Natural killer cell (primary cell): ENCODE results near the gene TNNI3K. TPM values are rescaled to one million over a fixed set of nuclear protein-coding genes. Genes with fewer than 3 reads are reported as not detected.

Experiments
- ATAC-seq, 3 donors: fragments of 150-1000 bp in 2 of 3; fragments of 200-7000 bp in 1 of 3; cut with Tn5 transposase; 1 replicate in 1 of 3; 2 replicates in 2 of 3; pipeline ENCODE4 v1.10.0; 2021; ENCODE audit warnings: mild to moderate bottlenecking in 2 of 3, moderate library complexity in 2 of 3
- DNase-seq, 2 donors: peaks; one replicate each; pipeline versions ENCODE4 v3.0.0 to v3.0.0-alpha.2; 2013 to 2021; ENCODE audit warnings: mixed read lengths in 1 of 2
- H3K27ac ChIP-seq: one replicate; pipeline ENCODE4 v1.5.1; 2013; ENCODE audit warnings: mild to moderate bottlenecking, low read length
- H3K27me3 ChIP-seq: one replicate; pipeline ENCODE4 v1.6.1; 2013; ENCODE audit warnings: low read length; ENCODE audit not compliant: control insufficient read depth, insufficient read depth
- H3K36me3 ChIP-seq: one replicate; pipeline ENCODE4 v1.6.1; 2013; ENCODE audit warnings: low read length; ENCODE audit not compliant: control insufficient read depth, insufficient read depth
- H3K4me1 ChIP-seq: one replicate; pipeline ENCODE4 v1.6.1; 2013; ENCODE audit warnings: low read length; ENCODE audit not compliant: control insufficient read depth, insufficient read depth
- H3K4me3 ChIP-seq: one replicate; pipeline ENCODE4 v1.5.1; 2013; ENCODE audit warnings: low read length
- H3K9me3 ChIP-seq: one replicate; pipeline ENCODE4 v1.6.1; 2013; ENCODE audit warnings: low read length; ENCODE audit not compliant: control insufficient read depth, insufficient read depth
- H3K27ac Mint-ChIP-seq, 2 donors: one replicate each; pipeline ENCODE4 v1.8.0; 2022; ENCODE audit warnings: mild to moderate bottlenecking in 2 of 2, mixed read lengths in 2 of 2, moderate library complexity in 1 of 2
- H3K27me3 Mint-ChIP-seq, 2 donors: one replicate each; pipeline ENCODE4 v1.8.0; 2022; ENCODE audit warnings: low read depth in 2 of 2, mixed read lengths in 2 of 2
- H3K36me3 Mint-ChIP-seq: one replicate; pipeline ENCODE4 v1.8.0; 2022; ENCODE audit warnings: mixed read lengths
- H3K4me1 Mint-ChIP-seq, 2 donors: one replicate each; pipeline ENCODE4 v1.8.0; 2022; ENCODE audit warnings: mixed read lengths in 2 of 2
- H3K4me3 Mint-ChIP-seq: one replicate; pipeline ENCODE4 v1.8.0; 2022; ENCODE audit warnings: mild to moderate bottlenecking, moderate library complexity, mixed read lengths
- H3K9me3 Mint-ChIP-seq, 2 donors: one replicate each; pipeline ENCODE4 v1.8.0; 2022; ENCODE audit warnings: mixed read lengths in 2 of 2
- CTCF ChIP-seq: fragments of 200-600 bp; IDR thresholded peaks from one replicate; pipeline ENCODE4 v1.8.0; 2022; ENCODE audit warnings: antibody characterized with exemption
- WGBS: methylation state at CpG from one replicate; pipeline ENCODE4 v1.1.7; 2013; ENCODE audit warnings: missing lambda C conversion rate; ENCODE audit not compliant: insufficient coverage; 5-methylcytosine and 5-hydroxymethylcytosine counted together
- intact Hi-C: fragments of 100-400 bp; cut with micrococcal nuclease; formaldehyde crosslinking; loops from one replicate; pipeline ENCODE4 v1.14.2; 2022
- total RNA-seq, 4 donors: library from RNA; stranded (reverse); fragments of 120-200 nt in 1 of 4; gene quantifications; one replicate each; pipeline versions ENCODE4 v1.2.3 to v1.2.4, GENCODE V29; 2013 to 2022

Gene TNNI3K
- total RNA-seq, 3 donors from 2014 or later (not counting 1 experiment from before 2014, with no cell fraction given): 0.72 TPM; not detected in 2

DNA sequence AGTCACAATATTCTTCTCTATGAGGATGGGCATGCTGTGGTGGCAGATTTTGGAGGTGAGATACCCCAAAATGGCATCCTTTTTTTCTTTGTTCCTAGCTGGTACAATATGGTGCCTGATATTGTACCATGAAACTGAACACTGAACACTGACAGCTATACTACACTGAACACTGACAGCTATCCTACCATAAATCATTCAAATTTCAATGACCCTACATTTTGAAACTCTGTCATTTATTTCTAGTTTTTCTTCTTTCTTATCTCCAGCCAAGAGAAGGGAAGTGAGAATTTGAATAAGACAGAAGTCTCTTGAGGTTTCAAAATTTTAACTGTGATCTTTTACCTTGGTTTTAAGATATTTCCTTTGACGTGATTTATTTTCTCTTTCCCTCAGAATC, 200.9 kb downstream of the TNNI3K start:
- no peaks in the 10 kb centered on the region for H3K36me3 Mint-ChIP-seq
- H3K27ac Mint-ChIP-seq: no peak overlapping the region
- Histone ChIP-seq H3K27me3 (no peaks in the 10 kb centered on the region), H3K9me3 (no peaks in the 10 kb centered on the region), H3K27ac (no peak overlapping the region), H3K4me3 (no peak overlapping the region), H3K4me1 (no peaks in the 10 kb centered on the region), H3K36me3 (no peaks in the 10 kb centered on the region)
- no peak for ATAC-seq
- H3K4me3 Mint-ChIP-seq: no peak overlapping the region
- intact Hi-C loops: no loop called here
- DNase-seq: no peak
- H3K4me1 Mint-ChIP-seq: no peaks in the 10 kb centered on the region
- H3K27me3 Mint-ChIP-seq: no peaks in the 10 kb centered on the region
- no CpG with 5 or more reads among the region's 1 CpG for WGBS
- no peak for TF ChIP-seq CTCF
- H3K9me3 Mint-ChIP-seq: peaks cover 11% of the 10 kb centered on the region in 2 donors

- intact Hi-C loops: no loop called here
- ATAC-seq: no peak
- H3K27me3 Mint-ChIP-seq: no peaks in the 10 kb centered on the region
- peaks cover 11 to 12% of the 10 kb centered on the region in 2 donors for H3K9me3 Mint-ChIP-seq
- 100% methylated on average over 1 of the region's 1 CpG for WGBS
- Histone ChIP-seq H3K4me3 (no peak overlapping the region), H3K36me3 (no peaks in the 10 kb centered on the region), H3K27me3 (no peaks in the 10 kb centered on the region), H3K4me1 (no peaks in the 10 kb centered on the region), H3K27ac (no peak overlapping the region), H3K9me3 (no peaks in the 10 kb centered on the region)
- DNase-seq: no peak
- no peak overlapping the region for H3K27ac Mint-ChIP-seq
- no peaks in the 10 kb centered on the region for H3K4me1 Mint-ChIP-seq
- no peaks in the 10 kb centered on the region for H3K36me3 Mint-ChIP-seq
- H3K4me3 Mint-ChIP-seq: no peak overlapping the region
- TF ChIP-seq CTCF: no peak
Observed at GRCh38 chr1:74437035-74437434, 201.8 kb downstream of the TNNI3K start.

- intact Hi-C loops: no loop called here
- Histone ChIP-seq H3K36me3 (no peaks in the 10 kb centered on the region), H3K27ac (no peak overlapping the region), H3K27me3 (no peaks in the 10 kb centered on the region), H3K4me1 (no peaks in the 10 kb centered on the region), H3K4me3 (no peak overlapping the region), H3K9me3 (no peaks in the 10 kb centered on the region)
- ATAC-seq: no peak
- H3K9me3 Mint-ChIP-seq: peaks cover 5 to 8% of the 10 kb centered on the region in 2 donors
- H3K27me3 Mint-ChIP-seq: no peaks in the 10 kb centered on the region
- H3K27ac Mint-ChIP-seq: no peak overlapping the region
- TF ChIP-seq CTCF: no peak
- no peaks in the 10 kb centered on the region for H3K4me1 Mint-ChIP-seq
- H3K4me3 Mint-ChIP-seq: no peak overlapping the region
- H3K36me3 Mint-ChIP-seq: no peaks in the 10 kb centered on the region
- DNase-seq: no peak
- 72% methylated on average over 1 of the region's 1 CpG for WGBS
Observed at GRCh38 chr1:74452035-74452434, 216.8 kb downstream of the TNNI3K start.

DNA sequence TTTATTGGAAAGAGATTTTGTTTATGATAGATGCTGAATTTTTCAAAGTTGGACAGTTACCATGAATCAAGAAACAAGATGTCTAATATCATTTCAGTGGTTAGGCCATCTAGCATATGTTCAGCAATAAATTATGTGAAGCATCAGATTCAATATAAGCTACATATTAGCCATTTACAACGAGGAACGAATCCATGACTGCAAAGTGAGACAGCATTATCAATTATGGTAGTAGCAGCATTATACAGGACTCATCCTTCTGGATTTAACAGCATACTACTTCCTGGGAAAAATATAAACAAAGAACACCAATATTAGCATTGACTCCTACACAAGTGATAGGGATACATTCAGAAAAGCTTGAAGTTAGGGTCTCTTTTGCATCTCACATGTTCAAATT, 218.1 kb downstream of the TNNI3K start:
- DNase-seq (no peak), ATAC-seq (no peak)
- no peaks in the 10 kb centered on the region for H3K4me1 Mint-ChIP-seq
- H3K4me1 ChIP-seq: no peaks in the 10 kb centered on the region
- H3K36me3 ChIP-seq: no peaks in the 10 kb centered on the region
- no peak overlapping the region for H3K27ac Mint-ChIP-seq
- intact Hi-C loops: no loop called here
- H3K4me3 ChIP-seq: no peak overlapping the region
- H3K27ac ChIP-seq: no peak overlapping the region
- H3K9me3 Mint-ChIP-seq: peaks cover 5 to 8% of the 10 kb centered on the region in 2 donors
- TF ChIP-seq CTCF: no peak
- H3K9me3 ChIP-seq: no peaks in the 10 kb centered on the region
- no peaks in the 10 kb centered on the region for H3K27me3 ChIP-seq
- H3K4me3 Mint-ChIP-seq: no peak overlapping the region
- H3K27me3 Mint-ChIP-seq: no peaks in the 10 kb centered on the region
- WGBS: 84% methylated on average over 2 of the region's 2 CpGs
- H3K36me3 Mint-ChIP-seq: no peaks in the 10 kb centered on the region
